Measurements from ENCODE around the gene CRHR1. TPM values are rescaled to one million over a fixed set of nuclear protein-coding genes. Genes with fewer than 3 reads are reported as not detected.

Gene CRHR1
- total and polyA plus RNA-seq, 7 donors, result 0.33 TPM; not detected in 6

DNA sequence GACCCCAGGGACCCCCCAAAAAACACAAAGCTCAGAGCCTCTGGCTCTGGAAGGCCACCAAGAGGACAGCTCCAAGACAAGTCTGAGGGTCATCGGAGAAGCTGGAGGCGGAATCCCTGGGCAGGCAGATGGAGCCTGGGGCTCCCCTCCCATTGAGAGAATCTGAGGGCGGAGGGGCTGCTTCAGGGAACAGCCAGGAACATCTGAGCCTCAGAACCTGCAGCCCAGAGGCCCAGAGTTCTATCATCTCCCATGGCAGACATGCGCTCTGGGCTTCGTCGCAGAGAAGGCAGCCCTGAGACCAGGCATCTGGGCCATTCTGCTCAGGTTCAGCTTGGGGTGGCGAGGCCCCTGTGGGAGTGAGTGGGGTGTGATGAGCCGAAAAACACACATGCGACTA is 53.5 kb downstream of the CRHR1 start:
- peaks cover 0 to 21% (median 10%) of the 10 kb centered on the region in 3 donors for H3K27me3 ChIP-seq
- intact Hi-C loops (cut with DNase I), result no loop called here
- 85 to 87% methylated on average over 9 of the region's 9 CpGs for WGBS, 2 donors
- TF ChIP-seq POLR2AphosphoS5 (IDR thresholded peaks at IDR 0.05), result no peak
- no peak for TF ChIP-seq EP300 (IDR thresholded peaks at IDR 0.05)
- TF ChIP-seq CTCF (IDR thresholded peaks at IDR 0.05), result no peak
- TF ChIP-seq POLR2A (IDR thresholded peaks at IDR 0.05), result no peak
- no peaks in the 10 kb centered on the region for H3K9me3 ChIP-seq
- H3K27ac ChIP-seq, result no peak overlapping the region
- no peaks in the 10 kb centered on the region for H3K4me1 ChIP-seq
- H3K4me3 ChIP-seq, result no peak overlapping the region
- no peaks in the 10 kb centered on the region for H3K36me3 ChIP-seq
- no peak for DNase-seq

DNA sequence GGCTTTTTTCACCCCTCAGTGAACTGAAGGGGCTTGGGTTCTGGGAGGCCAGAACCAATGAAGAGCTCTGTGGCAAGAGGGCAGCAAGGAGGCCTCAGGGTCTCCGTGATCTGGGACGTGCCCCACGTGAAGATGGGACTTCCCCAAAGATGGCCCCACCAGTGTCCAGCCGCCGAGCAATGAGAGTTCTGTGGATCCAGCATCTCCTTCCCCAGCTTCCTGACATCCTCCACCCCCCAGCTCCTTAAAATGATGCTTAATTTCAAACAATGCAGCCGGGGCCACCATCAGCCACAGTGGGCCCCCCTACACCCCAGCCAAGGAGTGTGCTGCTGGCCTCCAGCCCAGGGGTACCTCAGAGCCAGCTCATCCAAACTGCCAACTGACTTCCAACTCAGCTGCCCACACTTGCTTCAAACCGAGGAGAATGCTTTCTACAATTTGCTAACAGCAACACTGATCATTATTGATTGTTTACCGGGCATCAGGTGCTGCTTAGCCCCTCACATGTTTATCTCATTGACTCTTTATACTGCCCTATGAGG is 54.7 kb downstream of the CRHR1 start:
- Histone ChIP-seq H3K9me3 (no peaks in the 10 kb centered on the region), H3K36me3 (no peaks in the 10 kb centered on the region), H3K27me3 (peaks cover 0 to 10% (median 0%) of the 10 kb centered on the region in 3 donors), H3K4me3 (no peak overlapping the region), H3K27ac (no peak overlapping the region), H3K4me1 (no peaks in the 10 kb centered on the region)
- intact Hi-C loops (cut with DNase I), result no loop called here
- DNase-seq, result no peak
- no peak for TF ChIP-seq CTCF (IDR thresholded peaks at IDR 0.05)
- TF ChIP-seq POLR2A (IDR thresholded peaks at IDR 0.05), result no peak
- TF ChIP-seq EP300 (IDR thresholded peaks at IDR 0.05), result no peak
- WGBS, 2 donors, result 64 to 79% methylated on average over 8 of the region's 8 CpGs

GRCh38 chr17:45839442-45839841 is 55.3 kb downstream of the CRHR1 start:
- Histone ChIP-seq H3K9me3 (no peaks in the 10 kb centered on the region), H3K4me3 (no peak overlapping the region), H3K4me1 (no peaks in the 10 kb centered on the region), H3K27me3 (peaks cover 0 to 6% (median 0%) of the 10 kb centered on the region in 3 donors), H3K36me3 (no peaks in the 10 kb centered on the region), H3K27ac (no peak overlapping the region)
- 77 to 90% methylated on average over 4 of the region's 4 CpGs for WGBS, 2 donors
- DNase-seq, result no peak
- TF ChIP-seq POLR2AphosphoS5 (IDR thresholded peaks at IDR 0.05), result no peak
- no peak for TF ChIP-seq POLR2A (IDR thresholded peaks at IDR 0.05)
- intact Hi-C loops (cut with DNase I), result no loop called here

GRCh38 chr17:45841186-45841585 is 57.1 kb downstream of the CRHR1 start:
- DNase-seq, result no peak
- Histone ChIP-seq H3K27me3 (peaks cover 0 to 4% (median 0%) of the 10 kb centered on the region in 3 donors), H3K27ac (no peak overlapping the region), H3K9me3 (no peaks in the 10 kb centered on the region), H3K36me3 (no peaks in the 10 kb centered on the region), H3K4me1 (no peaks in the 10 kb centered on the region), H3K4me3 (no peak overlapping the region)
- TF ChIP-seq EP300 (IDR thresholded peaks at IDR 0.05) (no peak), CTCF (IDR thresholded peaks at IDR 0.05) (no peak), POLR2AphosphoS5 (IDR thresholded peaks at IDR 0.05) (no peak), POLR2A (IDR thresholded peaks at IDR 0.05) (no peak)
- 73 to 84% methylated on average over 9 of the region's 9 CpGs for WGBS, 2 donors
- intact Hi-C loops (cut with DNase I), result no loop called here

DNA sequence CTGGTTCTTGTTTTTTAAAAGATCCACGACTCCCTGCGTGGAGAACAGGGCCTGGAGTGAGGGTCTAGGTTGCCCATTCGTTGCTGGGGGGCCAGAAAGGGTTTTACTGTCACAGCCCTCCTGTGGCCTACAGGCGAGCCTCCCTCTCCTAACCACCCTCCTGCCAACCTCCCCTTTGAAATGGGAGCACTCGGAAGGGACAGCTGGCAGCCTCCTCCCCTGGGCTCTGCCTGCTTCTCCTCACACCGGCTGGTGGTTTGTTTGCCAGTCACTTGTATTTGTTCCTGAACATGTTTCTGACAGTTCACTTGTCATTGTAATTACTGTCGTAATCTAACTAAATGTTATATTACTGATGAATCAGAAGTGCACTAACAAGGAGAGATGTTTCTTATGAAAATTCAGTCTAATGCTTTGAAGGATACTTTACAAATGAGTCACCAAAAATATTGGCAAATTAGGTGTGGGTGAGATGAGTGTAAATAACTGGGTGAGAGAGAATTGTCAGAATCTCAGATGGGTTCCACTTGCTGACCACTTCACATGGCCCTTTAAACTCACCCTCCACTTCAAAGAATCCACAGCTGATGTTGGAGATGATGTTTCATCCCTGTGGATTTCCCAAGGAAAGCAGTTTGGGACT is 57.9 kb downstream of the CRHR1 start:
- Histone ChIP-seq H3K27me3 (no peaks in the 10 kb centered on the region), H3K27ac (no peak overlapping the region), H3K9me3 (no peaks in the 10 kb centered on the region), H3K36me3 (no peaks in the 10 kb centered on the region), H3K4me1 (no peaks in the 10 kb centered on the region), H3K4me3 (no peak overlapping the region)
- intact Hi-C loops (cut with DNase I), result no loop called here
- DNase-seq, result no peak
- 39 to 60% methylated on average over 7 of the region's 7 CpGs for WGBS, 2 donors
- no peak for TF ChIP-seq POLR2AphosphoS5 (IDR thresholded peaks at IDR 0.05)
- no peak for TF ChIP-seq CTCF (IDR thresholded peaks at IDR 0.05)
- no peak for TF ChIP-seq EP300 (IDR thresholded peaks at IDR 0.05)
- TF ChIP-seq POLR2A (IDR thresholded peaks at IDR 0.05), result no peak
